ENCODE data around the gene PPP1R16B. TPM values are rescaled to one million over a fixed set of nuclear protein-coding genes. Genes with fewer than 3 reads are reported as not detected.

The PPP1R16B gene
- total RNA-seq, 1 donor from 2014 or later: 10.4 TPM

- DNase-seq (ENCODE audit: low spot score): no peak
Observed at GRCh38 chr20:38896009-38896594, 90.6 kb downstream of the PPP1R16B start.

- DNase-seq (ENCODE audit: low spot score): no peak
Observed at GRCh38 chr20:38897267-38897666, 91.8 kb downstream of the PPP1R16B start.

- no peak for DNase-seq (ENCODE audit: low spot score)
Observed at GRCh38 chr20:38900606-38901005, 95.1 kb downstream of the PPP1R16B start.

- DNase-seq (ENCODE audit: low spot score): no peak
Observed at GRCh38 chr20:38902601-38903000, 97.1 kb downstream of the PPP1R16B start.

GRCh38 chr20:38903335-38903734 is 97.8 kb downstream of the PPP1R16B start:
- no peak for DNase-seq (ENCODE audit: low spot score)

- DNase-seq (ENCODE audit: low spot score): no peak
Observed at GRCh38 chr20:38905375-38905774, 99.9 kb downstream of the PPP1R16B start.

- peak; percentile 54 for DNase-seq (ENCODE audit: low spot score)
Observed at GRCh38 chr20:38907918-38908677, 102.6 kb downstream of the PPP1R16B start.

- no peak for DNase-seq (ENCODE audit: low spot score)
Observed at GRCh38 chr20:38915355-38915754, 109.9 kb downstream of the PPP1R16B start.

GRCh38 chr20:38917657-38918056 is 112.2 kb downstream of the PPP1R16B start:
- no peak for DNase-seq (ENCODE audit: low spot score)

- DNase-seq (ENCODE audit: low spot score): no peak
Observed at GRCh38 chr20:38918172-38918571, 112.7 kb downstream of the PPP1R16B start.

- no peak for DNase-seq (ENCODE audit: low spot score)
Observed at GRCh38 chr20:38919683-38920082, 114.2 kb downstream of the PPP1R16B start.

GRCh38 chr20:38920411-38920810 is 114.9 kb downstream of the PPP1R16B start:
- DNase-seq (ENCODE audit: low spot score): no peak

- no peak for DNase-seq (ENCODE audit: low spot score)
Observed at GRCh38 chr20:38920851-38921250, 115.4 kb downstream of the PPP1R16B start.

GRCh38 chr20:38924718-38925117 is 119.2 kb downstream of the PPP1R16B start:
- DNase-seq (ENCODE audit: low spot score): no peak

GRCh38 chr20:38926142-38926933 is 120.8 kb downstream of the PPP1R16B start, which contains the start of gene FAM83D:
Gene FAM83D, plus strand, starts transcription at chr20:38926417. Its CDS starts 26 bp downstream, at chr20:38926443.
- peak; percentile 93 for DNase-seq (ENCODE audit: low spot score)

GRCh38 chr20:38926934-38927616 is 121.6 kb downstream of the PPP1R16B start:
- DNase-seq (ENCODE audit: low spot score): no peak

- no peak for DNase-seq (ENCODE audit: low spot score)
Observed at GRCh38 chr20:38927902-38928578, 122.5 kb downstream of the PPP1R16B start.

GRCh38 chr20:38930242-38930569 is 124.7 kb downstream of the PPP1R16B start:
- DNase-seq (ENCODE audit: low spot score): no peak

- no peak for DNase-seq (ENCODE audit: low spot score)
Observed at GRCh38 chr20:38931984-38932383, 126.5 kb downstream of the PPP1R16B start.

GRCh38 chr20:38932457-38933120 is 127.1 kb downstream of the PPP1R16B start:
- no peak for DNase-seq (ENCODE audit: low spot score)

- DNase-seq (ENCODE audit: low spot score): no peak
Observed at GRCh38 chr20:38934530-38934929, 129.0 kb downstream of the PPP1R16B start.

Measured in ureter (tissue), 1 donor.